Measurements from ENCODE around the gene TTLL3. TPM values are rescaled to one million over a fixed set of nuclear protein-coding genes. Genes with fewer than 3 reads are reported as not detected.
A peak's percentile ranks its signal among the peaks of the same experiment; 100 is the strongest.

Gene TTLL3
- total RNA-seq, 1 experiment from 2014 or later = 8.4 TPM

DNA sequence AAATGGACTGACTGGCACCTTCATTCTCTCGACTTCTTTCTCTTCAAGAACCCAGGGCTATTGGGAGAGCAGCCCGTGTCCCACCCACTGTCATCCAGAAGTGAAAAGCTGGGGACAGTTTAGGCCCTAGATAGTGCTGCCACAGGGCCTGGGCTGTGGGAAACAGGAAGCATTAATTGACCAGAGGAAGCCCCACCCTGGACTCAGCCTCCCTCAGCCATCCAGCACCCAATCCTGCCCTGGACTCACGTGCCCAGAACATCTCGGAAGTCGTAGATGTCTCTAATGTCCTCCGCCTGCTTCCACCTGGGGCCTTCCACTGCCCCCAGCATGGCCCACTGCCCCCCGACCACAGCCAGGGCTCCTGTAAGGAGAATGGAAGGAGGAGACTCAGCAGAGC lies 42.6 kb upstream of the TTLL3 start:
- no peaks in the 10 kb centered on the region for H3K9me3 ChIP-seq (ENCODE audit: low read length)
- H3K4me3 ChIP-seq (ENCODE audit: low read length) = no peak overlapping the region
- peak overlapping the region; percentile 88; the same call in 1 of the 2 replicates for H3K4me2 ChIP-seq (ENCODE audit: low read length)
- H3K79me2 ChIP-seq (ENCODE audit: low read length) = peaks cover 18% of the 10 kb centered on the region
- TF ChIP-seq, protein P1, sequence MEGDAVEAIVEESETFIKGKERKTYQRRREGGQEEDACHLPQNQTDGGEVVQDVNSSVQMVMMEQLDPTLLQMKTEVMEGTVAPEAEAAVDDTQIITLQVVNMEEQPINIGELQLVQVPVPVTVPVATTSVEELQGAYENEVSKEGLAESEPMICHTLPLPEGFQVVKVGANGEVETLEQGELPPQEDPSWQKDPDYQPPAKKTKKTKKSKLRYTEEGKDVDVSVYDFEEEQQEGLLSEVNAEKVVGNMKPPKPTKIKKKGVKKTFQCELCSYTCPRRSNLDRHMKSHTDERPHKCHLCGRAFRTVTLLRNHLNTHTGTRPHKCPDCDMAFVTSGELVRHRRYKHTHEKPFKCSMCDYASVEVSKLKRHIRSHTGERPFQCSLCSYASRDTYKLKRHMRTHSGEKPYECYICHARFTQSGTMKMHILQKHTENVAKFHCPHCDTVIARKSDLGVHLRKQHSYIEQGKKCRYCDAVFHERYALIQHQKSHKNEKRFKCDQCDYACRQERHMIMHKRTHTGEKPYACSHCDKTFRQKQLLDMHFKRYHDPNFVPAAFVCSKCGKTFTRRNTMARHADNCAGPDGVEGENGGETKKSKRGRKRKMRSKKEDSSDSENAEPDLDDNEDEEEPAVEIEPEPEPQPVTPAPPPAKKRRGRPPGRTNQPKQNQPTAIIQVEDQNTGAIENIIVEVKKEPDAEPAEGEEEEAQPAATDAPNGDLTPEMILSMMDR (conservative IDR thresholded peaks at IDR 0.05; ENCODE audit: low read depth, low read length) = no peak
- TF ChIP-seq EZH2 (IDR thresholded peaks at IDR 0.05; ENCODE audit: low read length, unreplicated experiment) = no peak
- TF ChIP-seq EZH2phosphoT487 (IDR thresholded peaks at IDR 0.05; ENCODE audit: borderline replicate concordance, low read length) = no peak
- intact Hi-C loops (cut with micrococcal nuclease) = no loop called here
- H3K27ac ChIP-seq (ENCODE audit: low read length) = peak overlapping the region; percentile 16
- DNase-seq (no peak), ATAC-seq (no peak; the same call in 1 of the 2 replicates)
- ChIA-PET POLR2A (ENCODE audit: unreplicated experiment) (interaction anchor here (0.6 kb wide), 1 partner anchor 22 kb away, joined by 4 read pairs; no protein-coding TSS in a partner anchor), CTCF (no interaction called here)
- peaks cover 25% of the 10 kb centered on the region for H3K4me1 ChIP-seq (ENCODE audit: insufficient read depth, low read length)
- H4K20me1 ChIP-seq (ENCODE audit: low read length) = no peaks in the 10 kb centered on the region
- no peaks in the 10 kb centered on the region; the same call in 1 of the 2 replicates for H3K36me3 ChIP-seq (ENCODE audit: low read depth, low read length)
- no peaks in the 10 kb centered on the region for H3K27me3 ChIP-seq (ENCODE audit: low read length)
- no peaks in the 10 kb centered on the region for H3F3A ChIP-seq (ENCODE audit: low read length, unreplicated experiment)
- no peak overlapping the region for H2AFZ ChIP-seq (ENCODE audit: low read length)
- BruUV-seq (replicated peaks) = no TSS peak
- H3K9ac ChIP-seq (ENCODE audit: low read length) = no peak overlapping the region
- H3K9me2 ChIP-seq (replicated peaks; ENCODE audit: low read length) = no peaks in the 10 kb centered on the region

DNA sequence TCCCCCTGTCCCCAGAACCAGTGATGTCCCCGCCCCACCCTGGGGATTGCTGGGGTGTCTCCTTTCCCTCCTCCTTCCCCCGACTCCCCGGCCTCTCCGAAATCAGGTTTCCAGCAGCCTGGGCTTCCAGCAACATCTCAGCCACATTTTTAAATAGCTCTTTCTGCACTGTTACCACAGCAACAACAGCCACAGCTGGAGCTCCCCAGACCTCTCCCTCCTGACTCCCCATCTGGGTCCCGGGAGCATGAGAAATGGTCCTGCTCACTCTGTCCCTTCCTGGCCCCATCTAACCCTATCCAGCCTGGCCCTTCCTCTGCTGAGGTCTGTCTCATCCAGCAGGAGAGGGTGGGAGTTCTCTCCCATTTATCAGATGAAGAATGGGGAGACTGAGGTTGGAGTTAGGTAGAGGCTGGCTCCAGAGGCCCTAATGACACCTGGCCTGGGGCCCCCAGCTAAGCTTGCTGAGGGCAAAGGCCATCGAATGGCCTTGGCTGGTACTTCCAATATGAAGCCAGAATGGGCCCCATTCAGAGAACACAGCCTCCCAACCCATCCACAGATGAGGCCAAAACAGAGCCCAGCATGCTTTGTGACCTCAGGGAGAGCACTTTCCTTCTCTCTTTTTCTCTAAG lies 41.8 kb upstream of the TTLL3 start:
- Histone ChIP-seq H3K4me3 (ENCODE audit: low read length) (0 out of 2 replicates have a peak overlapping the region, but pooled peaks have one; percentile 80), H3K79me2 (ENCODE audit: low read length) (peaks cover 18% of the 10 kb centered on the region), H3K27ac (ENCODE audit: low read length) (no peak overlapping the region), H3K36me3 (ENCODE audit: low read depth, low read length) (no peaks in the 10 kb centered on the region; the same call in 1 of the 2 replicates), H3K4me2 (ENCODE audit: low read length) (peak overlapping the region; percentile 88), H3K9me3 (ENCODE audit: low read length) (no peaks in the 10 kb centered on the region), H4K20me1 (ENCODE audit: low read length) (no peaks in the 10 kb centered on the region), H3K9me2 (replicated peaks; ENCODE audit: low read length) (no peaks in the 10 kb centered on the region), H3K4me1 (ENCODE audit: insufficient read depth, low read length) (peaks cover 25% of the 10 kb centered on the region), H3K27me3 (ENCODE audit: low read length) (no peaks in the 10 kb centered on the region), H3F3A (ENCODE audit: low read length, unreplicated experiment) (no peaks in the 10 kb centered on the region), H3K9ac (ENCODE audit: low read length) (no peak overlapping the region), H2AFZ (ENCODE audit: low read length) (no peak overlapping the region)
- intact Hi-C loops (cut with micrococcal nuclease) = loop anchor here (2.0 kb wide), 1 partner anchor 13 kb away; no protein-coding TSS in a partner anchor
- DNase-seq (no peak), ATAC-seq (no peak)
- ChIA-PET POLR2A (ENCODE audit: unreplicated experiment) (interaction anchor here (0.6 kb wide), 1 partner anchor 22 kb away, joined by 4 read pairs; no protein-coding TSS in a partner anchor), CTCF (no interaction called here)
- TF ChIP-seq EZH2phosphoT487 (IDR thresholded peaks at IDR 0.05; ENCODE audit: borderline replicate concordance, low read length) (no peak), EZH2 (IDR thresholded peaks at IDR 0.05; ENCODE audit: low read length, unreplicated experiment) (no peak)
- TF ChIP-seq, protein P1 (conservative IDR thresholded peaks at IDR 0.05; ENCODE audit: low read depth, low read length) = no peak
- no TSS peak for BruUV-seq (replicated peaks)

DNA sequence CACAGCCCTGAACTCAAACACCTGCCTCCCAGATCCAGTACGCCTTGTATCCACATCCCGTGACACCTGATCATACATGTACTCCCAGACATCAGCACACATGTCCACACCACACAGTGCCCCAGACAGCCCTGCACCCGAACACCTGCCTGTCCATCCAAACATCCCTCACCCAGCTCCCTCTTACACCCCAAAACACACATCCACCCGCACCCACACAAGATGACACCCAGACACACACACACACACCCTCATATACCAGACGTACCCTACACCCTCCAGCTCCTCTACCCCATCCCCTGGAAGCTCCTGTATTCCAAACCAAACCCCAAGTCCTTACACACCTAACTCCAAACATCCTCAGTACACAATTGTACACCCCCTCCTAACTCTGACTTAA lies 41.0 kb upstream of the TTLL3 start:
- CTCF ChIA-PET = no interaction called here
- ATAC-seq (peak; percentile 6), DNase-seq (no peak)
- Histone ChIP-seq H3K9me3 (ENCODE audit: low read length) (no peaks in the 10 kb centered on the region), H3K79me2 (ENCODE audit: low read length) (peaks cover 18% of the 10 kb centered on the region), H3K4me3 (ENCODE audit: low read length) (peak overlapping the region; percentile 80), H3K27ac (ENCODE audit: low read length) (no peak overlapping the region), H3K9me2 (replicated peaks; ENCODE audit: low read length) (no peaks in the 10 kb centered on the region), H3F3A (ENCODE audit: low read length, unreplicated experiment) (no peaks in the 10 kb centered on the region), H3K4me2 (ENCODE audit: low read length) (peak overlapping the region; percentile 88), H3K36me3 (ENCODE audit: low read depth, low read length) (no peaks in the 10 kb centered on the region; the same call in 1 of the 2 replicates), H4K20me1 (ENCODE audit: low read length) (no peaks in the 10 kb centered on the region), H3K9ac (ENCODE audit: low read length) (peak overlapping the region; percentile 77), H3K4me1 (ENCODE audit: insufficient read depth, low read length) (peaks cover 25% of the 10 kb centered on the region), H3K27me3 (ENCODE audit: low read length) (no peaks in the 10 kb centered on the region), H2AFZ (ENCODE audit: low read length) (peak overlapping the region; percentile 93)
- POLR2A ChIA-PET (ENCODE audit: unreplicated experiment) = no interaction called here
- intact Hi-C loops (cut with micrococcal nuclease) = loop anchor here (2.0 kb wide), 1 partner anchor 14 kb away; no protein-coding TSS in a partner anchor
- TF ChIP-seq EZH2 (IDR thresholded peaks at IDR 0.05; ENCODE audit: low read length, unreplicated experiment) = no peak
- TF ChIP-seq, protein P1 (conservative IDR thresholded peaks at IDR 0.05; ENCODE audit: low read depth, low read length) = no peak
- no peak for TF ChIP-seq EZH2phosphoT487 (IDR thresholded peaks at IDR 0.05; ENCODE audit: borderline replicate concordance, low read length)
- no TSS peak for BruUV-seq (replicated peaks)

Measured in PC-3 (cell line).